Urothelium cell line (cell line): ENCODE data around the gene EPHA1.

Experiments used
- DNase-seq: peaks from one replicate; pipeline ENCODE4 v3.0.0; 2011; ENCODE audit warnings: low spot score, mixed read lengths
- FAIRE-seq: peaks from 2 replicates; lab custom pipeline; 2011; peaks lifted over from hg19 to GRCh38; lab: Jason Lieb, UNC

The EPHA1 gene

GRCh38 chr7:143390104-143390772 lies 18.4 kb downstream of the EPHA1 start:
- DNase-seq (no peak), FAIRE-seq (no peak)

GRCh38 chr7:143389316-143390103 lies 19.1 kb downstream of the EPHA1 start:
- DNase-seq (no peak), FAIRE-seq (no peak)

- no peak for DNase-seq
- FAIRE-seq, result no peak
Observed at GRCh38 chr7:143388491-143389101, 20.1 kb downstream of the EPHA1 start.

- FAIRE-seq, result no peak
- DNase-seq, result no peak
Observed at GRCh38 chr7:143388051-143388450, 20.6 kb downstream of the EPHA1 start.

- DNase-seq (no peak), FAIRE-seq (no peak)
Observed at GRCh38 chr7:143387156-143387975, 21.3 kb downstream of the EPHA1 start.

GRCh38 chr7:143385891-143386781 lies 22.5 kb downstream of the EPHA1 start:
- FAIRE-seq, result no peak
- DNase-seq, result no peak

- DNase-seq, result no peak
- no peak for FAIRE-seq
Observed at GRCh38 chr7:143384661-143385631, 23.7 kb downstream of the EPHA1 start.

- no peak for DNase-seq
- FAIRE-seq, result no peak
Observed at GRCh38 chr7:143384148-143384547, 24.5 kb downstream of the EPHA1 start.

- no peak for FAIRE-seq
- DNase-seq, result no peak
Observed at GRCh38 chr7:143383642-143383957, 25.1 kb downstream of the EPHA1 start.

- no peak for FAIRE-seq
- no peak for DNase-seq
Observed at GRCh38 chr7:143382791-143383641, 25.6 kb downstream of the EPHA1 start.

- DNase-seq, result no peak
- FAIRE-seq, result no peak
Observed at GRCh38 chr7:143382126-143382790, 26.4 kb downstream of the EPHA1 start.

- FAIRE-seq (no peak), DNase-seq (peak; percentile 44)
Observed at GRCh38 chr7:143381427-143382125, 27.1 kb downstream of the EPHA1 start.

- DNase-seq (peak; percentile 92), FAIRE-seq (no peak)
Observed at GRCh38 chr7:143380646-143381426, 27.8 kb downstream of the EPHA1 start, which contains the start of gene ZYX. TSS of gene ZYX (plus strand) at chr7:143381345. CDS start at chr7:143381572, 227 bp downstream.

- FAIRE-seq (no peak), DNase-seq (peak; percentile 73)
Observed at GRCh38 chr7:143380260-143380645, 28.4 kb downstream of the EPHA1 start.

- DNase-seq (no peak), FAIRE-seq (no peak)
Observed at GRCh38 chr7:143379611-143380259, 28.9 kb downstream of the EPHA1 start.

- FAIRE-seq, result no peak
- no peak for DNase-seq
Observed at GRCh38 chr7:143376396-143376795, 32.3 kb downstream of the EPHA1 start.
